HepG2 (cell line): Measurements from ENCODE around the gene PHTF2. TPM values are rescaled to one million over a fixed set of nuclear protein-coding genes. Genes with fewer than 3 reads are reported as not detected.

Source experiments
- CAMTA2 ChIP-seq: sonication (generic); formaldehyde crosslinking; IDR thresholded peaks from 2 replicates; pipeline ENCODE4 v1.4.0; 2020; ENCODE audit warnings: mild to moderate bottlenecking, missing genetic modification reagents, borderline replicate concordance
- CCDC6 ChIP-seq: sonication (generic); formaldehyde crosslinking; IDR thresholded peaks from 2 replicates; pipeline ENCODE4 v1.8.1; 2022; ENCODE audit warnings: mild to moderate bottlenecking, missing genetic modification reagents, moderate library complexity
- GZF1 ChIP-seq: sonication (generic); formaldehyde crosslinking; IDR thresholded peaks from 2 replicates; pipeline ENCODE4 v1.5.1; 2020; ENCODE audit warnings: mild to moderate bottlenecking, missing genetic modification reagents
- HNF1B ChIP-seq: sonication (generic); formaldehyde crosslinking; IDR thresholded peaks from 2 replicates; pipeline ENCODE4 v1.5.1; 2020; ENCODE audit warnings: mild to moderate bottlenecking, moderate library complexity, missing genetic modification reagents
- IRF1 ChIP-seq: sonication (generic); formaldehyde crosslinking; IDR thresholded peaks from 2 replicates; pipeline ENCODE4 v1.4.0; 2020; ENCODE audit warnings: low read depth, mild to moderate bottlenecking, missing genetic modification reagents
- POLR2AphosphoS5 ChIP-seq: IDR thresholded peaks from 2 replicates; pipeline ENCODE4 v1.6.1; 2012; ENCODE audit warnings: low read depth, low read length
- SMC3 ChIP-seq: IDR thresholded peaks from 2 replicates; pipeline ENCODE4 v1.6.1; 2011; ENCODE audit warnings: low read length, improper control_type of control experiment
- ZBTB10 ChIP-seq: sonication (generic); formaldehyde crosslinking; IDR thresholded peaks from 2 replicates; pipeline ENCODE4 v1.4.0; 2020; ENCODE audit warnings: missing genetic modification reagents, borderline replicate concordance
- ZNF121 ChIP-seq: sonication (generic); formaldehyde crosslinking; IDR thresholded peaks from 2 replicates; pipeline ENCODE4 v1.5.0; 2020; ENCODE audit warnings: mild to moderate bottlenecking, missing genetic modification reagents
- ZNF280B ChIP-seq: sonication (generic); formaldehyde crosslinking; IDR thresholded peaks from 2 replicates; pipeline ENCODE4 v1.5.0; 2020; ENCODE audit warnings: missing genetic modification reagents, mild to moderate bottlenecking, borderline replicate concordance
- ZNF546 ChIP-seq: sonication (generic); formaldehyde crosslinking; conservative IDR thresholded peaks from 2 replicates; pipeline ENCODE4 v1.8.1; 2023; ENCODE audit warnings: mild to moderate bottlenecking, missing genetic modification reagents
- ZNF704 ChIP-seq: sonication (generic); formaldehyde crosslinking; IDR thresholded peaks from 2 replicates; pipeline ENCODE4 v1.8.1; 2023; ENCODE audit warnings: mild to moderate bottlenecking, inconsistent platforms, moderate library complexity, missing genetic modification reagents, borderline replicate concordance
- ZNF777 ChIP-seq: sonication (generic); formaldehyde crosslinking; IDR thresholded peaks from 2 replicates; pipeline ENCODE4 v1.4.0; 2020; ENCODE audit warnings: missing genetic modification reagents
- ZNF839 ChIP-seq: sonication (generic); formaldehyde crosslinking; IDR thresholded peaks from 2 replicates; pipeline ENCODE4 v1.4.0; 2020; ENCODE audit warnings: missing genetic modification reagents, mild to moderate bottlenecking, borderline replicate concordance
- polyA plus RNA-seq, 8 experiments: library from polyadenylated mRNA; depleted of rRNA in 3 of 8; stranded (reverse) in 7 of 8; unstranded in 1 of 8; fragments of >200 nt; fragmentation: Illumina TruSeq in 4 of 8; extraction: Trizol in 4 of 8; gene quantifications; 2 replicates each; pipeline versions ENCODE4 v1.2.1 to v1.2.3, GENCODE V29; 2011 to 2016; ENCODE audit warnings: low read depth in 4 of 8, missing spikeins in 1 of 8, mixed read lengths in 1 of 8; ENCODE audit not compliant: insufficient read depth in 1 of 8
- total RNA-seq, 5 experiments: library from RNA; depleted of rRNA; stranded (reverse); fragments of >200 nt; fragmentation: Illumina TruSeq; extraction: Trizol; gene quantifications; 2 replicates each; pipeline ENCODE4 v1.2.3, GENCODE V29; 2016; ENCODE audit warnings: low read depth in 1 of 5

Gene PHTF2
- total and polyA plus RNA-seq, 2 of the 13 experiments (the other 11 are each of a cell fraction or from before 2014, with no cell fraction given): 7.4 to 10.2 TPM

GRCh38 chr7:77797734-77798393 lies 709 bp upstream of the PHTF2 start (continued):
- TF ChIP-seq ZNF280B (peak; percentile 60; the same call in 1 of the 2 replicates), ZNF839 (CRISPR knock-in tag) (0 out of 2 replicates have a peak, but pooled peaks have one; percentile 28), ZNF704 (CRISPR knock-in tag) (0 out of 2 replicates have a peak, but pooled peaks have one; percentile 27), ZNF777 (CRISPR knock-in tag) (peak; percentile 80), ZNF121 (no peak), IRF1 (0 out of 2 replicates have a peak, but pooled peaks have one; percentile 11), ZNF546 (CRISPR knock-in tag) (peak; percentile 76), CCDC6 (0 out of 2 replicates have a peak, but pooled peaks have one; percentile 16), POLR2AphosphoS5 (peak; percentile 67; the same call in 1 of the 2 replicates), CAMTA2 (CRISPR knock-in tag) (0 out of 2 replicates have a peak, but pooled peaks have one; percentile 20), SMC3 (no peak), GZF1 (CRISPR knock-in tag) (0 out of 2 replicates have a peak, but pooled peaks have one; percentile 1), ZBTB10 (CRISPR knock-in tag) (peak; percentile 23; the same call in 1 of the 2 replicates), HNF1B (peak; percentile 73)
